GM12878 (cell line): ENCODE measurements around the gene THRAP3. TPM values are rescaled to one million over a fixed set of nuclear protein-coding genes. Genes with fewer than 3 reads are reported as not detected.

ENCODE experiments used
- ATAC-seq: fragments of 200-7000 bp; cut with Tn5 transposase; 3 replicates; pipeline ENCODE4 v1.9.1; 2020; ENCODE audit warnings: mild to moderate bottlenecking, moderate library complexity
- BruUV-seq: library from RNA; stranded (reverse); fragments of 400-500 nt; replicated peaks from 2 replicates; lab custom pipeline; 2021; lab: Mats Ljungman, UMichigan
- CTCF ChIA-PET: fragments of 300-600 bp; sonication (Branson Sonifier 250); formaldehyde crosslinking; extraction: SDS; loops from one replicate; lab custom pipeline; 2021; ENCODE audit warnings: inconsistent platforms; lab: Yijun Ruan, JAX
- POLR2A ChIA-PET: fragments of 350-600 bp; formaldehyde crosslinking; extraction: SDS; loops from one replicate; lab custom pipeline; 2021; ENCODE audit warnings: inconsistent platforms; lab: Charles Lee
- RAD21 ChIA-PET: fragments of 300-600 bp; sonication (Branson Sonifier 250); formaldehyde crosslinking; loops from one replicate; lab custom pipeline; 2023; ENCODE audit warnings: antibody characterized with exemption; ENCODE audit not compliant: unreplicated experiment; lab: Charles Lee
- SMC1A ChIA-PET: fragments of 300-600 bp; sonication (Branson Sonifier 250); formaldehyde crosslinking; loops from one replicate; lab custom pipeline; 2023; ENCODE audit not compliant: unreplicated experiment, uncharacterized antibody; lab: Charles Lee
- DNase-seq: peaks from one replicate; pipeline ENCODE4 v3.0.0-alpha.2; 2011; ENCODE audit warnings: low read depth, low spot score
- FAIRE-seq: peaks from 3 replicates; lab custom pipeline; 2011; peaks lifted over from hg19 to GRCh38; lab: Jason Lieb, UNC
- H2AFZ ChIP-seq: 2 replicates; pipeline ENCODE4 v1.6.0; 2011; ENCODE audit warnings: low read depth, low read length, control low read depth; ENCODE audit not compliant: control insufficient read depth
- H3K27ac ChIP-seq: 2 replicates; pipeline ENCODE4 v1.5.1; 2011; ENCODE audit warnings: control low read depth; ENCODE audit not compliant: control insufficient read depth, insufficient read depth
- H3K27me3 ChIP-seq, 2 experiments: replicated peaks in 1 of 2; 2 replicates each; pipeline versions ENCODE4 v1.6.0 to v1.6.1; 2011; ENCODE audit warnings: low read length in 1 of 2; ENCODE audit not compliant: control insufficient read depth in 2 of 2, insufficient read depth in 2 of 2
- H3K36me3 ChIP-seq, 2 experiments: 2 replicates each; pipeline ENCODE4 v1.5.1; 2011; ENCODE audit warnings: low read length in 1 of 2; ENCODE audit not compliant: control insufficient read depth in 2 of 2, insufficient read depth in 2 of 2
- H3K4me1 ChIP-seq: 2 replicates; pipeline ENCODE4 v1.6.1; 2011; ENCODE audit warnings: mild to moderate bottlenecking, low read length, moderate library complexity, mixed read lengths; ENCODE audit not compliant: control insufficient read depth, insufficient read depth
- H3K4me2 ChIP-seq: 2 replicates; pipeline ENCODE4 v1.6.0; 2011; ENCODE audit warnings: control low read depth; ENCODE audit not compliant: control insufficient read depth, insufficient read depth
- H3K4me3 ChIP-seq: fragments of 200-600 bp; sonication (generic); 2 replicates; pipeline ENCODE4 v1.5.1; 2016
- H3K79me2 ChIP-seq: 2 replicates; pipeline ENCODE4 v1.6.0; 2011; ENCODE audit warnings: low read length; ENCODE audit not compliant: control insufficient read depth, insufficient read depth
- H3K9ac ChIP-seq: 2 replicates; pipeline ENCODE4 v1.8.0; 2011; ENCODE audit warnings: low read length, control low read depth, mixed read lengths; ENCODE audit not compliant: control insufficient read depth, insufficient read depth
- H3K9me3 ChIP-seq: replicated peaks from 3 replicates; pipeline ENCODE4 v1.5.1; 2011; ENCODE audit warnings: mild to moderate bottlenecking, low read length; ENCODE audit not compliant: control insufficient read depth, insufficient read depth
- H4K20me1 ChIP-seq: 2 replicates; pipeline ENCODE4 v1.6.0; 2011; ENCODE audit not compliant: control insufficient read depth, insufficient read depth
- ASH2L ChIP-seq: fragments of 300-600, 200-600 bp; sonication (generic); IDR thresholded peaks from 2 replicates; pipeline ENCODE4 v1.6.1; 2017; ENCODE audit warnings: low read depth, mild to moderate bottlenecking, borderline replicate concordance
- BACH1 ChIP-seq: fragments of 450-650 bp; IDR thresholded peaks from 2 replicates; pipeline ENCODE4 v1.6.1; 2017; ENCODE audit warnings: mild to moderate bottlenecking, borderline replicate concordance
- CHD1 ChIP-seq: IDR thresholded peaks from 2 replicates; pipeline ENCODE4 v1.6.1; 2012; ENCODE audit warnings: low read depth, low read length, improper control_type of control experiment
- EZH2 ChIP-seq: IDR thresholded peaks from 2 replicates; pipeline ENCODE4 v1.6.1; 2012; ENCODE audit warnings: low read depth, mild to moderate bottlenecking, control low read depth, inconsistent platforms, low read length, borderline replicate concordance; ENCODE audit not compliant: control insufficient read depth
- FOXK2 ChIP-seq: fragments of 450-650 bp; IDR thresholded peaks from 2 replicates; pipeline ENCODE4 v1.6.1; 2017; ENCODE audit warnings: mild to moderate bottlenecking, moderate library complexity
- MYC ChIP-seq: IDR thresholded peaks from 2 replicates; pipeline ENCODE4 v1.6.1; 2011; ENCODE audit warnings: mild to moderate bottlenecking, low read length, moderate library complexity, inconsistent platforms; ENCODE audit not compliant: insufficient read depth, insufficient replicate concordance, insufficient read length, severe bottlenecking
- SMC3 ChIP-seq: IDR thresholded peaks from 2 replicates; pipeline ENCODE4 v1.6.1; 2011; ENCODE audit warnings: low read length, improper control_type of control experiment, borderline replicate concordance
- SREBF2 ChIP-seq: IDR thresholded peaks from 2 replicates; pipeline ENCODE4 v1.6.1; 2012; ENCODE audit warnings: mild to moderate bottlenecking, low read length
- WGBS: methylation state at CpG from one replicate; pipeline ENCODE4 v1.1.6; 2016; ENCODE audit warnings: low lambda C conversion rate; ENCODE audit not compliant: insufficient replicate concordance, insufficient coverage; ENCODE audit errors: missing lambda C conversion rate; 5-methylcytosine and 5-hydroxymethylcytosine counted together
- in situ Hi-C: fragments of 300-500 bp; cut with MboI; formaldehyde crosslinking; loops from 9 replicates; pipeline ENCODE4 v1.14.3; 2018; ENCODE audit warnings: mixed read lengths
- intact Hi-C: fragments of 100-400 bp; cut with micrococcal nuclease; formaldehyde crosslinking; loops from one replicate; pipeline ENCODE4 v1.14.2; 2022; ENCODE audit not compliant: unreplicated experiment
- polyA plus RNA-seq, 11 experiments: library from polyadenylated mRNA; depleted of rRNA in 4 of 11; unstranded in 6 of 11; stranded (reverse) in 5 of 11; fragments of >200 nt; fragmentation: Nextera tagmentation in 4 of 11; fragmentation: Illumina TruSeq in 1 of 11; extraction: Ambion mirVana in 4 of 11; extraction: Trizol in 1 of 11; gene quantifications; 1 replicate in 1 of 11; 2 replicates in 10 of 11; pipeline versions ENCODE4 v1.2.1 to v1.2.3, GENCODE V29; 2011 to 2016; ENCODE audit warnings: inconsistent platforms in 2 of 11, missing spikeins in 2 of 11, low read depth in 1 of 11
- total RNA-seq, 4 experiments: library from RNA; depleted of rRNA in 3 of 4; stranded (reverse); fragments of >200 nt in 3 of 4; fragmentation: Illumina TruSeq in 1 of 4; extraction: Trizol in 1 of 4; gene quantifications; 2 replicates each; pipeline versions ENCODE4 v1.2.1 to v1.2.3, GENCODE V29; 2013 to 2021
- TF ChIP-seq, protein P1 (sequence below): fragments of 450-650 bp; IDR thresholded peaks from 2 replicates; pipeline ENCODE4 v1.6.1; 2017; ENCODE audit warnings: mild to moderate bottlenecking
- TF ChIP-seq, protein P2 (sequence below): IDR thresholded peaks from 2 replicates; pipeline ENCODE4 v1.6.1; 2012; ENCODE audit warnings: improper control_type of control experiment, low read depth, low read length; ENCODE audit not compliant: insufficient replicate concordance

Gene THRAP3
- total and polyA plus RNA-seq, 10 of the 15 experiments (the other 5 are each of a cell fraction or from before 2014, with no cell fraction given) = 76.3 to 173 (median 136) TPM

DNA sequence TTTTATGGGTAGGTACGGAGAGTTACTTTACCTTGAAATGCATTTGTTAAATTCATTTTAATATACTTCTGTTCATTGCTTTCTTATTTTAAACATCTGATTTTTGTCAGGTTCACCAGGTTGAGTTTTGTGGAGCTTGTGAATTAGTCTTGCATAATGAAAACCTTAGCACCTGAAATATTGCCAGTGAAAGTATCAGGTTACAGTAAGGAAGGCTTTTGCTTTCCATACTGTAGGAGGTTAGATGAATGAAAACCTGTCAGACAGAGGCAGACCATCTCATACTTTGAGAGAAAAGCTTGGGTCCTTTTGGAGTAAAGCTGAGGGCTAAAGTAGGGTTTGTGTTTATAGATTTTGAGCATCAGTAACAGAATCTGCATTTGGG lies 34.7 kb downstream of the THRAP3 start (continued):
- TF ChIP-seq, protein P1, sequence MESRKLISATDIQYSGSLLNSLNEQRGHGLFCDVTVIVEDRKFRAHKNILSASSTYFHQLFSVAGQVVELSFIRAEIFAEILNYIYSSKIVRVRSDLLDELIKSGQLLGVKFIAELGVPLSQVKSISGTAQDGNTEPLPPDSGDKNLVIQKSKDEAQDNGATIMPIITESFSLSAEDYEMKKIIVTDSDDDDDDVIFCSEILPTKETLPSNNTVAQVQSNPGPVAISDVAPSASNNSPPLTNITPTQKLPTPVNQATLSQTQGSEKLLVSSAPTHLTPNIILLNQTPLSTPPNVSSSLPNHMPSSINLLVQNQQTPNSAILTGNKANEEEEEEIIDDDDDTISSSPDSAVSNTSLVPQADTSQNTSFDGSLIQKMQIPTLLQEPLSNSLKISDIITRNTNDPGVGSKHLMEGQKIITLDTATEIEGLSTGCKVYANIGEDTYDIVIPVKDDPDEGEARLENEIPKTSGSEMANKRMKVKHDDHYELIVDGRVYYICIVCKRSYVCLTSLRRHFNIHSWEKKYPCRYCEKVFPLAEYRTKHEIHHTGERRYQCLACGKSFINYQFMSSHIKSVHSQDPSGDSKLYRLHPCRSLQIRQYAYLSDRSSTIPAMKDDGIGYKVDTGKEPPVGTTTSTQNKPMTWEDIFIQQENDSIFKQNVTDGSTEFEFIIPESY = no peak
- TF ChIP-seq BACH1 (no peak), ASH2L (no peak), SMC3 (no peak), CHD1 (no peak), MYC (no peak), SREBF2 (no peak)

DNA sequence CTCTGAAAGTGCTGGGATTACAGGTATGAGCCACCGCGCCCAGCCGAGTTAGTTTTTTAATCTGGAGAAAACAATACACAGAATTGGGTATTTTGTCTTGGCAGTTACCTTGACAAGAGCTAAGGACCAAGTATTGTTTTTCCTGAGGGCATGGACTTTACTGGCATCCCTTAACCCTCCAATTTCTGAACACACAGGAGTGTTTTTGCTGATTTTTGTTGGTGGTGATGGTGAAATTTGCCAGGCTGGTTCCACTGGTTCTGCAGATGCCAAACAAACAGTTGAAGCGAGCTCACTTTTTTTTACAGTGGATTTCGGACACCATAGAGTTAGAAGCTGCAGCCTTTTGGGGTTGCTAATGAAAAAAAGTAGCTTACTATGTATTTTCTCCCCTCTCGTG lies 44.7 kb downstream of the THRAP3 start:
- no peak overlapping the region for H3K27ac ChIP-seq
- H3K9me3 ChIP-seq = no peaks in the 10 kb centered on the region
- ChIA-PET SMC1A (interaction anchor here (0.6 to 1.2 kb wide), 3 partner anchors 10 to 97 kb away, joined by 3 to 4 read pairs (median 4); no protein-coding TSS in a partner anchor), RAD21 (interaction anchor here (0.6 to 0.7 kb wide), 2 partner anchors 11 to 27 kb away, joined by 3 read pairs; no protein-coding TSS in a partner anchor), CTCF (interaction anchor here (0.5 to 2.2 kb wide), 2 partner anchors 17 to 151 kb away, joined by 4 to 14 read pairs; no protein-coding TSS in a partner anchor), POLR2A (interaction anchor here (0.5 to 0.6 kb wide), 2 partner anchors 87 to 733 kb away, joined by 4 to 5 read pairs; no protein-coding TSS in a partner anchor)
- TF ChIP-seq EZH2 = no peak
- TF ChIP-seq, protein P2, sequence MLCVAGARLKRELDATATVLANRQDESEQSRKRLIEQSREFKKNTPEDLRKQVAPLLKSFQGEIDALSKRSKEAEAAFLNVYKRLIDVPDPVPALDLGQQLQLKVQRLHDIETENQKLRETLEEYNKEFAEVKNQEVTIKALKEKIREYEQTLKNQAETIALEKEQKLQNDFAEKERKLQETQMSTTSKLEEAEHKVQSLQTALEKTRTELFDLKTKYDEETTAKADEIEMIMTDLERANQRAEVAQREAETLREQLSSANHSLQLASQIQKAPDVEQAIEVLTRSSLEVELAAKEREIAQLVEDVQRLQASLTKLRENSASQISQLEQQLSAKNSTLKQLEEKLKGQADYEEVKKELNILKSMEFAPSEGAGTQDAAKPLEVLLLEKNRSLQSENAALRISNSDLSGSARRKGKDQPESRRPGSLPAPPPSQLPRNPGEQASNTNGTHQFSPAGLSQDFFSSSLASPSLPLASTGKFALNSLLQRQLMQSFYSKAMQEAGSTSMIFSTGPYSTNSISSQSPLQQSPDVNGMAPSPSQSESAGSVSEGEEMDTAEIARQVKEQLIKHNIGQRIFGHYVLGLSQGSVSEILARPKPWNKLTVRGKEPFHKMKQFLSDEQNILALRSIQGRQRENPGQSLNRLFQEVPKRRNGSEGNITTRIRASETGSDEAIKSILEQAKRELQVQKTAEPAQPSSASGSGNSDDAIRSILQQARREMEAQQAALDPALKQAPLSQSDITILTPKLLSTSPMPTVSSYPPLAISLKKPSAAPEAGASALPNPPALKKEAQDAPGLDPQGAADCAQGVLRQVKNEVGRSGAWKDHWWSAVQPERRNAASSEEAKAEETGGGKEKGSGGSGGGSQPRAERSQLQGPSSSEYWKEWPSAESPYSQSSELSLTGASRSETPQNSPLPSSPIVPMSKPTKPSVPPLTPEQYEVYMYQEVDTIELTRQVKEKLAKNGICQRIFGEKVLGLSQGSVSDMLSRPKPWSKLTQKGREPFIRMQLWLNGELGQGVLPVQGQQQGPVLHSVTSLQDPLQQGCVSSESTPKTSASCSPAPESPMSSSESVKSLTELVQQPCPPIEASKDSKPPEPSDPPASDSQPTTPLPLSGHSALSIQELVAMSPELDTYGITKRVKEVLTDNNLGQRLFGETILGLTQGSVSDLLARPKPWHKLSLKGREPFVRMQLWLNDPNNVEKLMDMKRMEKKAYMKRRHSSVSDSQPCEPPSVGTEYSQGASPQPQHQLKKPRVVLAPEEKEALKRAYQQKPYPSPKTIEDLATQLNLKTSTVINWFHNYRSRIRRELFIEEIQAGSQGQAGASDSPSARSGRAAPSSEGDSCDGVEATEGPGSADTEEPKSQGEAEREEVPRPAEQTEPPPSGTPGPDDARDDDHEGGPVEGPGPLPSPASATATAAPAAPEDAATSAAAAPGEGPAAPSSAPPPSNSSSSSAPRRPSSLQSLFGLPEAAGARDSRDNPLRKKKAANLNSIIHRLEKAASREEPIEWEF = no peak
- no peak for TF ChIP-seq FOXK2
- no TSS peak for BruUV-seq
- intact Hi-C loops = no loop called here
- H3K36me3 ChIP-seq = peaks cover 7 to 26% of the 10 kb centered on the region in 2 experiments
- in situ Hi-C loops = no loop called here
- DNase-seq (no peak), ATAC-seq (no peak), FAIRE-seq (no peak)
- H3K9ac ChIP-seq = no peak overlapping the region
- no peak overlapping the region for H3K4me3 ChIP-seq
- no peaks in the 10 kb centered on the region for H3K4me1 ChIP-seq
- no peak overlapping the region for H2AFZ ChIP-seq
- peaks cover 16% of the 10 kb centered on the region for H3K79me2 ChIP-seq
- H3K27me3 ChIP-seq = no peaks in the 10 kb centered on the region
- WGBS = 93% methylated on average over 6 of the region's 6 CpGs
- H4K20me1 ChIP-seq = no peaks in the 10 kb centered on the region; the same call in 1 of the 2 replicates
- no peak overlapping the region for H3K4me2 ChIP-seq
